Neuronal stem cell (in vitro differentiated cells): ENCODE results near the gene BICRA.

Experiments
- DNase-seq: peaks from one replicate; pipeline ENCODE4 v3.0.0-alpha.2; 2013; ENCODE audit warnings: low spot score
- H2AFZ ChIP-seq: one replicate; pipeline ENCODE4 v1.6.1; 2013; ENCODE audit warnings: mild to moderate bottlenecking, low read length, inconsistent platforms
- H2AK5ac ChIP-seq: 2 replicates; pipeline ENCODE4 v1.6.1; 2013; ENCODE audit warnings: low read depth, mild to moderate bottlenecking, inconsistent platforms, low read length, moderate library complexity, mixed read lengths
- H2BK120ac ChIP-seq: 2 replicates; pipeline ENCODE4 v1.6.1; 2013; ENCODE audit warnings: low read depth, mild to moderate bottlenecking, inconsistent platforms, low read length, moderate library complexity, mixed read lengths
- H2BK12ac ChIP-seq: one replicate; pipeline ENCODE4 v1.6.1; 2013; ENCODE audit warnings: low read length, inconsistent platforms
- H2BK15ac ChIP-seq: 2 replicates; pipeline ENCODE4 v1.6.1; 2013; ENCODE audit warnings: mild to moderate bottlenecking, low read length, inconsistent platforms, mixed read lengths
- H2BK5ac ChIP-seq: one replicate; pipeline ENCODE4 v1.6.1; 2013; ENCODE audit warnings: inconsistent platforms, mild to moderate bottlenecking, low read length, moderate library complexity
- H3K14ac ChIP-seq: one replicate; pipeline ENCODE4 v1.6.1; 2013; ENCODE audit warnings: low read length, inconsistent platforms
- H3K18ac ChIP-seq: 2 replicates; pipeline ENCODE4 v1.6.1; 2013; ENCODE audit warnings: low read length, inconsistent platforms
- H3K23ac ChIP-seq: 2 replicates; pipeline ENCODE4 v1.6.1; 2013; ENCODE audit warnings: low read depth, mild to moderate bottlenecking, mixed read lengths, low read length, inconsistent platforms; ENCODE audit not compliant: poor library complexity
- H3K27ac ChIP-seq: replicated peaks from 3 replicates; pipeline ENCODE4 v1.5.1; 2013; ENCODE audit warnings: low read length, inconsistent platforms
- H3K27me3 ChIP-seq, 3 experiments: 2 replicates each; pipeline ENCODE4 v1.6.1; 2013; ENCODE audit warnings: low read length in 3 of 3, mild to moderate bottlenecking in 2 of 3, inconsistent platforms in 1 of 3, low read depth in 1 of 3, mixed read lengths in 1 of 3, moderate library complexity in 1 of 3; ENCODE audit not compliant: control insufficient read depth in 3 of 3, insufficient read depth in 3 of 3
- H3K36me3 ChIP-seq, 2 donors: replicated peaks in 1 of 2; 2 replicates each; pipeline ENCODE4 v1.6.1; 2013; ENCODE audit warnings: low read length in 2 of 2; ENCODE audit not compliant: control insufficient read depth in 2 of 2, insufficient read depth in 2 of 2
- H3K4ac ChIP-seq: 2 replicates; pipeline ENCODE4 v1.6.1; 2013; ENCODE audit warnings: inconsistent platforms, mild to moderate bottlenecking, low read length, moderate library complexity
- H3K4me1 ChIP-seq, 2 donors: 1 replicate in 1 of 2; 2 replicates in 1 of 2; pipeline ENCODE4 v1.6.1; 2013; ENCODE audit warnings: low read length in 2 of 2, low read depth in 1 of 2; ENCODE audit not compliant: control insufficient read depth in 2 of 2, insufficient read depth in 1 of 2
- H3K4me2 ChIP-seq: one replicate; pipeline ENCODE4 v1.6.1; 2013; ENCODE audit warnings: mild to moderate bottlenecking, low read length, inconsistent platforms; ENCODE audit not compliant: insufficient read depth, poor library complexity, severe bottlenecking
- H3K4me3 ChIP-seq, 2 donors: 2 replicates each; pipeline ENCODE4 v1.5.1; 2013; ENCODE audit warnings: low read length in 2 of 2, mild to moderate bottlenecking in 2 of 2, inconsistent platforms in 1 of 2, moderate library complexity in 1 of 2
- H3K79me1 ChIP-seq: one replicate; pipeline ENCODE4 v1.6.1; 2013; ENCODE audit warnings: low read depth, mild to moderate bottlenecking, inconsistent platforms, low read length, moderate library complexity
- H3K9ac ChIP-seq: one replicate; pipeline ENCODE4 v1.6.1; 2013; ENCODE audit warnings: mild to moderate bottlenecking, low read depth, low read length, inconsistent platforms; ENCODE audit not compliant: poor library complexity
- H3K9me3 ChIP-seq, 2 donors: replicated peaks in 1 of 2; 2 replicates each; pipeline versions ENCODE3 to v1.6.1; 2013; ENCODE audit warnings: low read length in 2 of 2, mild to moderate bottlenecking in 2 of 2, inconsistent platforms in 1 of 2, low read depth in 1 of 2, mixed read lengths in 1 of 2, moderate library complexity in 1 of 2; ENCODE audit not compliant: control insufficient read depth in 2 of 2, insufficient read depth in 1 of 2
- H4K8ac ChIP-seq: one replicate; pipeline ENCODE4 v1.6.1; 2013; ENCODE audit warnings: low read depth, mild to moderate bottlenecking, inconsistent platforms, low read length, moderate library complexity
- H4K91ac ChIP-seq: one replicate; pipeline ENCODE4 v1.6.1; 2013; ENCODE audit warnings: low read length, low read depth, mild to moderate bottlenecking, inconsistent platforms; ENCODE audit not compliant: poor library complexity
- whole genome bisulfite sequencing, 2 donors: extraction: QIAGEN DNeasy Blood & Tissue Kit; methylation state at CpG; one replicate each; pipeline ENCODE4 v1.1.7; 2013; ENCODE audit warnings: missing lambda C conversion rate in 2 of 2, mixed read lengths in 1 of 2; ENCODE audit not compliant: insufficient read length in 2 of 2, insufficient replicate concordance in 1 of 2; ENCODE audit errors: extremely low coverage in 2 of 2; 5-methylcytosine and 5-hydroxymethylcytosine counted together

Gene BICRA

DNA sequence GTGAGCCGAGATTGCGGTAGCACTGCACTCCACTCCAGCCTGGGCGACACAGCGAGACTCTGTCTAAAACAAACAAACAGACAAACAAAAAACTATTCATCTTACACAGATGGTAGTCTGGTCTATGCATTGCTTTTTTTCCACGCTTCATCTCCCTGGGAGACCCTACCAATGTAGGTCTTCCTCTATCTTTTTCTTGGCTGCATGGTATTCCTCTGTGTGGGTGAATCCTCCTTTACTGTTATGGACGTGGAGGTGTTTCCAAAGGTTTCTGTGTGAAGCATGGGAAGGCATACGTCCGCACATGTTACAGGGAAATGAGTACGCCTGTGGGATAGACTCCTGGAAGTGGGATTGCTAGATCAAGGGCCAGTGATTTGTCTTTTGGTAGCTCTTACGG lies 5.6 kb downstream of the BICRA start:
- Histone ChIP-seq H2BK5ac (no peak overlapping the region), H3K27me3 (no peaks in the 10 kb centered on the region), H3K36me3 (peaks cover 2 to 22% of the 10 kb centered on the region in 2 donors), H3K79me1 (peaks cover 19% of the 10 kb centered on the region), H2AFZ (no peak overlapping the region), H4K8ac (no peak overlapping the region), H3K9me3 (no peaks in the 10 kb centered on the region), H4K91ac (no peak overlapping the region), H3K4ac (no peak overlapping the region), H2AK5ac (no peak overlapping the region), H3K27ac (no peak overlapping the region), H3K18ac (no peak overlapping the region), H3K4me3 (no peak overlapping the region), H3K4me1 (peaks cover 20 to 29% of the 10 kb centered on the region in 2 donors), H3K4me2 (no peak overlapping the region), H2BK12ac (no peak overlapping the region), H3K9ac (no peak overlapping the region), H2BK15ac (no peak overlapping the region), H2BK120ac (no peak overlapping the region), H3K23ac (no peak overlapping the region), H3K14ac (no peak overlapping the region)
- WGBS, 2 donors, result no CpG with 5 or more reads among the region's 10 CpGs
- DNase-seq, result no peak

DNA sequence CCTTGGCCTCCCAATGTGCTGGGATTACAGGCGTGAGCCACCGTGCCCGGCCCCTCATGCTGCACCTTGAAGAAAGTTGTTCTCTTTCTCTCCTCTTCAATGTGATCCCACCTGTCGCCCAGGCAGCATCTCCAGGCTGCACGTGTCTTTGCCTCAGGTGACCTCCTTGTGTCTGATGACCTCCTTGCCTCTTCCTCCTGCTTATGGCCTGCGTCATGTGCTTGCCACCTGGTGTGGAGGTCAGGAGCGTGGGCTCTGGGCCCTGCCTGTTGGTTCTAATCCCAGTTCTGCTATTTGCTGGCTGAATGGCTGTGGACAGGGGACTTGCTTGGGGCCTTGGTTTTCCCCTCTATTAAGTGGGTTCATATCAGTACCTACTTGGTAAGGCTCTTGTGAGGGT lies 6.3 kb downstream of the BICRA start:
- H3K4me1 ChIP-seq, result peaks cover 26 to 35% of the 10 kb centered on the region in 2 donors
- no peak overlapping the region for H3K4me2 ChIP-seq
- H2BK12ac ChIP-seq, result no peak overlapping the region
- H2AFZ ChIP-seq, result no peak overlapping the region
- no peak overlapping the region for H2AK5ac ChIP-seq
- H3K18ac ChIP-seq, result no peak overlapping the region
- H2BK15ac ChIP-seq, result no peak overlapping the region
- no peak overlapping the region for H3K23ac ChIP-seq
- peak overlapping the region; percentile 21 for H2BK120ac ChIP-seq
- WGBS, 2 donors, result no CpG with 5 or more reads among the region's 7 CpGs
- H4K8ac ChIP-seq, result no peak overlapping the region
- no peaks in the 10 kb centered on the region for H3K9me3 ChIP-seq
- no peaks in the 10 kb centered on the region for H3K27me3 ChIP-seq
- no peak overlapping the region for H3K4ac ChIP-seq
- no peak overlapping the region for H4K91ac ChIP-seq
- H3K14ac ChIP-seq, result no peak overlapping the region
- DNase-seq, result no peak
- no peak overlapping the region for H3K9ac ChIP-seq
- H3K4me3 ChIP-seq, result no peak overlapping the region
- H3K36me3 ChIP-seq, result peaks cover 2 to 22% of the 10 kb centered on the region in 2 donors
- peaks cover 18% of the 10 kb centered on the region for H3K79me1 ChIP-seq
- H2BK5ac ChIP-seq, result no peak overlapping the region
- H3K27ac ChIP-seq, result no peak overlapping the region

DNA sequence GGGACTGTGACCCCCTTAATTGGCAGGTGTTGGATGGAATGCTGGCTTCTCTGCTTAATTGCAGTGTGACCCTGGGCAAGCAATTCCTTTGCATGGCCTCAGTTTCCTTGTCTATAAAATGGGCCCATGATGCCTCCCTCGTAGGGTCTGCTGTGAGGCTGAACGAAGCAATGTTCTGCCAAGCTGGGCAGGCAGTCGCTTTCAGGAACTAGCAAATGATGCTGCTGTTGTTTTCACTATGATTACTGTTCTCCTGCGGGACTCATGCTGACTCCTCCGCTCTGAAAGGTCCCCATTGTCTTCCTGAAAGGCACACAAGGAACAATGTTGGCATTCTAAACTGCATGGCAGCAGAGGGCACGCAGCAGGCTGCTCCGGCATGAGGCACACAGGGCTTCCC lies 6.8 kb downstream of the BICRA start:
- no peak overlapping the region for H2AK5ac ChIP-seq

GRCh38 chr19:47618771-47619170 lies 9.8 kb downstream of the BICRA start:
- DNase-seq, result no peak
- Histone ChIP-seq H3K4me3 (no peak overlapping the region), H4K8ac (no peak overlapping the region), H2BK120ac (no peak overlapping the region), H3K27me3 (no peaks in the 10 kb centered on the region), H3K23ac (peak overlapping the region; percentile 47), H3K4me1 (peaks cover 14 to 18% of the 10 kb centered on the region in 2 donors), H2BK5ac (no peak overlapping the region), H3K79me1 (peaks cover 15% of the 10 kb centered on the region), H3K27ac (no peak overlapping the region), H3K36me3 (peaks cover 5 to 22% of the 10 kb centered on the region in 2 donors), H3K18ac (no peak overlapping the region), H3K4me2 (no peak overlapping the region), H4K91ac (no peak overlapping the region), H3K9ac (no peak overlapping the region), H3K4ac (no peak overlapping the region), H2AFZ (no peak overlapping the region), H3K9me3 (no peaks in the 10 kb centered on the region), H2BK15ac (no peak overlapping the region), H3K14ac (no peak overlapping the region), H2AK5ac (no peak overlapping the region), H2BK12ac (no peak overlapping the region)
- whole genome bisulfite sequencing, 2 donors, result no CpG with 5 or more reads among the region's 14 CpGs

More for the DNA sequence above, 6.8 kb downstream of the BICRA start:
- peaks cover 2 to 22% of the 10 kb centered on the region in 2 donors for H3K36me3 ChIP-seq
- no CpG with 5 or more reads among the region's 7 CpGs for WGBS, 2 donors
- H3K14ac ChIP-seq, result peak overlapping the region; percentile 1
- no peak overlapping the region for H3K4me3 ChIP-seq
- peaks cover 24 to 32% of the 10 kb centered on the region in 2 donors for H3K4me1 ChIP-seq
- H4K91ac ChIP-seq, result no peak overlapping the region
- no peak overlapping the region for H2BK5ac ChIP-seq
- H2BK12ac ChIP-seq, result no peak overlapping the region
- no peak overlapping the region for H3K4ac ChIP-seq
- H2BK15ac ChIP-seq, result no peak overlapping the region
- H3K9me3 ChIP-seq, result no peaks in the 10 kb centered on the region
- H4K8ac ChIP-seq, result no peak overlapping the region
- no peak overlapping the region for H3K23ac ChIP-seq
- H3K79me1 ChIP-seq, result peaks cover 18% of the 10 kb centered on the region
- H3K27me3 ChIP-seq, result no peaks in the 10 kb centered on the region
- no peak overlapping the region for H2BK120ac ChIP-seq
- H2AFZ ChIP-seq, result no peak overlapping the region
- no peak overlapping the region for H3K9ac ChIP-seq
- no peak for DNase-seq
- H3K4me2 ChIP-seq, result no peak overlapping the region
- no peak overlapping the region for H3K27ac ChIP-seq
- H3K18ac ChIP-seq, result no peak overlapping the region
